DMS53 (cell line): Measurements from ENCODE around the gene TNKS1BP1.
"Not testable (repeated sequence)": the region's sequence is repeated elsewhere in the genome, so short reads cannot be mapped to it uniquely, and the experiment has no call there.

Experiments
- DNase-seq: peaks from one replicate; lab custom pipeline; 2025; lab: John Stamatoyannopoulos, UW

The TNKS1BP1 gene

DNA sequence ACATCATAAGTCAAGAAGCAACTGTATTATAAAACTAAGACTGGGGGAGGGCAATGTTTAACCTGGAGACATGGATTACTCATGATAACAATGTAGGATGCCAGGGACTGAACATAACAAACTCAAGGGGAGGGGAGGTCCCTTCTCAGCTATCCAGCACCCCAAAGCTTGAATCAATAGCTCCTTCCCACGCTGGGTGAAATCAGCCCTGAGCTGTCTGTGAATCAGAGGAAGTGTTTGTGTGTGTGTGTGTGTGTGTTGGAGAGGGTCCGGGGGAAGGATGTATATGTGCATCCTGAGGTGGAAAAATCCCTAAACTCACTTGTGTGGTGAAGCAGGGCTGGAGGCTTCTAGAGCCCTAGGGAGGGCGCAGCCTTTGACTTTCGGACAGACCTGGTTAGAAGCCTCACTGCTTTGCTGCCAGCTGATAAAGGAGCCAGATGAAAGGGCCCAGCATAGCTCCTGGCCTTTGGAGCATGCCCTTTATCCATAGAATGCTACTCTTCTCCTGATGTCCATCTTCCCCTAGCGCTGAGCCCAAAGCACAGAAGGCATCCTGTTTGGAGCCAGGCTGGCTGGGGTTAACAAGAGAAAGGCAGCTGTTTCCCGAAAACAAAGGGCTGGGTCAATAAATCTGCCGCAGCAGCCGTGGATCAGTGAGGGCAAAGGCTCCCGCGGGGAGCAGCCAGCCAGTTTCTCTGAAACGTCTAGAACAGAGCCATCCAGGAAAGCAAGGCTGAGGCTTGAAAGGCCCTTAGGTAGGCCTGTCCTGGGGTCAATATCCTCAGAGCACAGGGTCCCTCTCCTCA is 35.8 kb downstream of the TNKS1BP1 start:
- peak; percentile 62 for DNase-seq

DNA sequence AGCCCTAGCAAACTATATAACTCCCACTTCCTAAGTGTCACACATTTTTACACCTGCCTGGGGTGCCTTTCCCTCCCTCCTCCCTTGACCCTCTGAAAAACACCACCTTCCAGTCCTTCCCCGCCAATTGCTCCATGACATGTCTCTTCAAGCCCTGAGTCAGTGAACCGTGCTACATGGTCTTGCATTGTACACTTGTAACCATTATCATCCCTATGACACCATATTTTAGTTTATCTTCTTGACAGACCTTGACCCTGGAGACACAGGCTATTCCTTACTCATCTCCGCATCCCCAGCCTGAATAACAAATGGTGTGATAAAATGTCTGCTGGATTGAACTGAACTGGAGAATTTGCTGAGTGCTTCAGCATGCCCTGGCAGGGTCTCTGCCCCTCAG is 36.9 kb downstream of the TNKS1BP1 start:
- no peak for DNase-seq

- no peak for DNase-seq
Observed at GRCh38 chr11:57283231-57283990, 41.3 kb downstream of the TNKS1BP1 start.

- not testable (repeated sequence) for DNase-seq
Observed at GRCh38 chr11:57281546-57281945, 43.2 kb downstream of the TNKS1BP1 start.

- no peak for DNase-seq
Observed at GRCh38 chr11:57279116-57279515, 45.6 kb downstream of the TNKS1BP1 start.

GRCh38 chr11:57278721-57279095 is 46.0 kb downstream of the TNKS1BP1 start:
- no peak for DNase-seq

GRCh38 chr11:57277845-57278720 is 46.7 kb downstream of the TNKS1BP1 start:
- DNase-seq = peak; percentile 64

DNA sequence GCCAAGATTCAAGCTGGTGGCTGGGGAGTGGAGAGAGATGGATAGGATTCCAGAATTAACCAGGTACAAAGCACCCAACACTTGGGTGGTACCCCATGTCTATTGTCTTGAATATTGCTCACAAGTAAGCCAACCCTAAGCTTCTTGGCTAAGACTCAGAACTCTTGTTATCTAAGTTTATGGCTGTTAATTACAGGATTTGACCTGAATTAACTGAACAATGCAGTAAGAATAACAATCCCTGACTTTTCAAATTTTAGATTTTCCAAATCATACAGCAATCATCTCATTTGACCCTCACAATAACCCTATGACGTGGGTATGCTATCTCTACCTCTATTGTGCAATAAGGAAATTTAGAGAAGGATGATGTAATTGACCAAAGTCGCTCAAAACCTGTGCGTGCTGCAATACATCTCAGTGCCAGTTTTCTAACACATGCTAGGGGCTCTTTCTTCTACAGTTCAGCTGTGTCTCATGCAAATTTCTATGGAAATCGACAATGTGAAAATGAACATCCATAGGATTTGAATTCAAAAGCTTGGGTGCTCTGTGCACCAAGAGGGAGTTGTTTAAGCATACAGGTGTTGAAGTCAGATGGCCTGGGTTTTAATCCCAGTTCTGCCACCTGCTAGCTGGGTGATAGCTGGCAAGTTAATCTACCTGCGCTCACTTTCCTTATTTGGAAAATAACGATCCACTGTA is 47.6 kb downstream of the TNKS1BP1 start:
- peak; percentile 6 for DNase-seq

GRCh38 chr11:57276169-57276970 is 48.4 kb downstream of the TNKS1BP1 start:
- DNase-seq = no peak

DNA sequence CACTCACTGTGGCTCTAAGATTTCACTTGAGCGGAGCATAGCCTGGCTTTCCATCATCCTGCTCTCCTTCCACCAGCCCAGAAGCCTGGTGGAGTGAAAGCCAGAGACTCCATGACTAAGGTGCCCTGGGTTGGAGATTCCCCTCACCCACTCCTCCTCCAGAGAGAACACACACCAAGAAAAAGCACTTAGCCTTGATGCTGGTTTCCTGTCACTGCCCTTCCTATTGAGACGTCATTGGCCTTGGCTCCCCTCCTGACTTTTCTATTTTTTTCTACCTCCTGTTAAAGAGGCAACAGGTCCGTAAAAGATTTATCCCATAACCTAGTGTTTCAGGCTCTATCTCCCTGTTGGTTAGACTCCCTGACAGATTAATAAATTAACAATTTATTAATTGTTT is 49.2 kb downstream of the TNKS1BP1 start:
- DNase-seq = no peak

- no peak for DNase-seq
Observed at GRCh38 chr11:57274904-57275498, 49.8 kb downstream of the TNKS1BP1 start.

- DNase-seq = no peak
Observed at GRCh38 chr11:57273448-57274058, 51.2 kb downstream of the TNKS1BP1 start.

- DNase-seq = no peak
Observed at GRCh38 chr11:57269571-57270021, 55.2 kb downstream of the TNKS1BP1 start.

DNA sequence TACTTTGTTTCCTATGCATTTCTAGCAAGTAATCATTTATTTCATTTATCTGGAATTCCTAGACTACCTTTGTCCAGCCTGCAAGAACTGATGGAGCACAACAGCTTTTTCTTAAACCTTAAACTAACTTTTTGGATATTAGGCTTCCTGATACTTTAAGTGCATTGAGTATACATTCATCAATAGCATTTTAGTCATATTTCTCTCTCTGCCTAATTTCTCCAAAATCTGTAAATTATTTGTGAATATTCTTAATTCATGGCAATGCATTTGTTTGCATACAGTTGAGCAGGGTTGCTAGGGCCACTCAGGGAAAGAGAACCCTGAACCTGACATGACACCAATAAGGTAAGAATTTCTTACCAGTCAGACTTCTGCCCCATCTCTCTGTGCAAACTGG is 58.6 kb downstream of the TNKS1BP1 start:
- DNase-seq = peak; percentile 4

GRCh38 chr11:57263351-57263750 is 61.4 kb downstream of the TNKS1BP1 start:
- no peak for DNase-seq

GRCh38 chr11:57262157-57262556 is 62.6 kb downstream of the TNKS1BP1 start:
- DNase-seq = no peak

- DNase-seq = peak; percentile 19
Observed at GRCh38 chr11:57260937-57261783, 63.6 kb downstream of the TNKS1BP1 start.

DNA sequence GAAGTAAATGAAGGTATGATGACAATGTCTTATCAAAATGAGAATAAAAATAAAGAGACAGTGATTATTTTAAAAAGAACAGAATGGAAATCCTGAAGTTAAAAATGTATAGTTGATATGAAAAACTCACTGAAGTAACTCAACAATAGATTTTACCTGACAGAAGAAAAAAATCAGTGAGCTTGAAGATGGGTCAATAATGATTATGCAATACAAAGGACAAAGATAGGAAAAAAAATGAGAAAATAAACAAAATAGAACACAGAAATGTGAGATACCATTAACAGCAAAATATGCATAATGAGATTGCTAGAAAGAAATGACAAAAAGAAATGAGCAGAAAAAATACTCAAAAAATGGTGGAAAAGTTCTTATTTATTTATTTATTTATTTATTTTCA is 68.6 kb downstream of the TNKS1BP1 start:
- DNase-seq = no peak

DNA sequence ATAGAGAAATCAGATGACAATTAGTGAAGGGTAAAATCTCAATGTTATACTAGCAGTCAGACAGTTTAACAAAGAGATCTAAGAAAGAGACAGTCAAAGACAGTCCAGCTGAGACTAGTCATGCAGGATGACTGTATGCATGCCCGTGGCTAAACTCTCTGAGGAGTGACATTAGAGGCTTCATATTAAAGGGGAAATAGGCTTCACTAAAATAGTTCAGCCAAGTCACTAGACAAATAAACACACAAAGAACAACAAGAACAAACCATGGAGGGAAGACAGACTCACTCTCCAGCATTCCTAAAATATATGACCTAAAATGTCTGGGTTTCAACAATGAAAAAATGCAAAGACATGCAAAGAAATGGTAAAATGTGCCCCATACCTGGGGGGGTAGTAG is 69.1 kb downstream of the TNKS1BP1 start:
- DNase-seq = no peak
